Stimulated activated CD8-positive, alpha-beta memory T cell treated with anti-CD3 and anti-CD28 coated beads, Interleukin-4, amount 100 ng/mL, for 1 hour (primary cell): ENCODE measurements around the gene NR6A1.

Experiments used
- DNase-seq, 2 donors: peaks; one replicate each; pipeline ENCODE4 v3.0.0-alpha.2; 2020; ENCODE audit warnings: low read depth in 2 of 2, low spot score in 1 of 2

Gene NR6A1

GRCh38 chr9:124495126-124496074 is 275.7 kb downstream of the NR6A1 start:
- no peak for DNase-seq

DNA sequence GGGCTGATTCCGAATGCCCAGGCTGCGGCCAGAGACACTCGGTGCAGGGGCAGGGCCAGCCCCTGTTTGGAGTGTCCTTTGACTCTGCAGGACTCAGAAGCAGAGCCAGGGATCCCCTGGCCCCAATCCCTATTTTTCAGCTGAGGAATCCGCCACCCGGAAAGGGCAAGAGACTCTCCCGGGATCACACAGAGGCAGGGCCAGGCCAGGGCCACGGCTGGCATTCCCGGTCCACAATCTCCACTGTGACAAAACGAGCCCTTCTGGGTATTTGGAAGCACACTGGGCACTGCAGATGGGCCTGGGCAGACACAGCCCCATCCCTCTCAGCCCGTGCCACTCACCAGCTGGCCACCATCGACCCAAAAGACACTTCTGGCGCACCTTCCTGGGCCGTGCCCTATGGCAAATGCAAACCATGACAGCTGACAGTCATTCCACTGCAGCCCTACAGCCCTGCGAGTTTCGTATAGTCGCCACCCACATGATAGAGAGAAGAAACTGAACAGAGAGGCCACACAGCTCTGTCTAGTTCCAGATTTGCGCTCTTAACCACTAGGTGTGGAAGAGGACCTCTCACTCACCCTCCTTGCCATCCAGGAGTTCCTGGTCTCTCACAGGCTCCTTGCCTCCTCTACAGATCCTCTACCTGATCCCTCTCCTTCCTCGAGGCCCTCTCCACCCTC is 277.2 kb downstream of the NR6A1 start:
- DNase-seq, result no peak

GRCh38 chr9:124493218-124493617 is 277.9 kb downstream of the NR6A1 start:
- no peak for DNase-seq

DNA sequence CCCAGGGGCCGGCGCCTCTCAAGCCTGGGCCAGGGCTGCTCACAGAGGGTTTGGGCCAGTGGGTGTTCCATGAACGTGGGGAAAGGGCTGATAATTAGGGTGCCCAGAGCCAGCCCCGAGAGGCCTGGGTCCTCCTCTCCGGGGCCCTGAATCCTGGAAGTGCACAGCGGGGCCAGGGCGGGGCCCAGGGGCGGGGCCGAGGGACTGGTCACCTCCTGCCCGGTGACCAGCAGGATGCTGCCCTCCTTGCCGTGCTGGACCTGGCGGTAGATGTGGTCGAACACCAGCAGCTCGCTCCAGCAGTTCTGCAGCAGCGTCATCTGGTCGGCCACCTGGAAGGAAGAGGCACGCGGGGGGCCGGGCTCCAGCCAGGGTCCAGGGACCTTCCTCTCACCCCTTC is 278.3 kb downstream of the NR6A1 start:
- no peak for DNase-seq

DNA sequence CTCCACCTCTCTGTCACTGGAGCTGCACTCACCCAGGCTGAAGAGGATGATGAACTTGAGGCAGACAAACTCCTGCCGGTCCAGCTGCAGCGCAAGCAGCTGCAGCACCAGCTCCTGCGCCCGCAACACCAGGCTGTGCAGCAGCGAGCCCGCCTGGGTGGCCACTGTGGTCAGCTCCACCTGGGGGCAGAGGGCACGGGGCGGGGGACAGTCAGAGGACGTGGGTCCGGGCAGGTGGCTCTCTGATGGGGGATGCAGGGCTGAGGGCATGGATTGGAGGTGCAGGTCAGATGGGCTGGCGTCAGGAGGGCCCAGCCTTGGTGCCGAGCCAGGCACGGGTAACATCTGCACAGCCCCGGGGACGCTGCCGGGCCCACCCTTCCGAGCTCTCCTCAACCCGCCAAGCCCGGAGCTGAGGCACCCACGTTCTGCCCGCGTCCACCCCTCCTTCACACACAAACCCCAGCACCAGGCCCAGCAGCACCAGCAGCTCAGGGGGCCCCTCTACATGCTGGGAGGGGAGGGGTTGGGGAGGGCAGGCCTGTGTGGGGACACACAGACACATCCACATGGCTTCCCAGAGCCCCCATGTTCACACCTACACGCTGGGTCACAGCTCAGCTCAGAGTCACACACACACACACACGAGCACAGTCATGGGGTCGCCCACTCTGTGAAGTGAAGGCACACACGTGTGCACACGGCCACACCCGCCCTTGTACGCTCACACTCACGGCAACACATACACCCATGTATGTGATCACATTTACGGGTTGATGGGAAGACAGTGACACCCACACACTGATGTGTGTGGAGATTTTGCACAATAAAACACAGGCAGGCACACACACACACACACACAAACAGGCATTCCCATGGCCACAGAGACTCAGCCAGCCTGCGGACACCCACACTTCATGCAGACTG is 279.8 kb downstream of the NR6A1 start:
- DNase-seq, result no peak

- no peak for DNase-seq
Observed at GRCh38 chr9:124490004-124490403, 281.1 kb downstream of the NR6A1 start.

- DNase-seq, result no peak
Observed at GRCh38 chr9:124489222-124489621, 281.9 kb downstream of the NR6A1 start.

DNA sequence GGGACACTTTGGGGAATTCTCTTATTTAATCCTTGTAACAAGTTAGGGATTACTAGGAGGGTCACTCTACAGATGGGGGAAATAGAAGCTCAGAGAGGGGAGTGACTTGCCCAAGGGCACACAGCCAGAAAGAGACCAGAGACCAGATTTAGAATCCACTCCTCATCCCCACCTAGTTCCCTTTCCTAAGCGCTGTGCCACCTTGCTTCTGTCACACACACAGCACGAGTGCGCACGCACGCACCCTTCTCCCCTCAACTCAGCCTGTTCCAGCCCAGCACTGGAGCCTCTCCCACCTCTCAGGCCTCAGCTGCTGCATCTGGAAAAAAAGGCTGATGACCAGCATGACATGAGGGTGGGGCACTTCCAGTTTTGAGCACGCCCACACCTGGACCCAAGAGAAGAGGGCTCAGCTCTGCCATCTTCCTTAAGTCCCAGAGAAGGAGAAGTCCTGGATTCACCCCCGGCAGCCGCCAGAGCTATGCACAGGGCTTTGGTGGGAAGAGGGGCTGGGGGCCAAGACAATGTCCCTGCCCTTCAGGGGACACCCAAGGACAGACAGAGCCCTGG is 282.4 kb downstream of the NR6A1 start:
- no peak for DNase-seq

- no peak for DNase-seq
Observed at GRCh38 chr9:124487260-124488182, 283.6 kb downstream of the NR6A1 start.

GRCh38 chr9:124486778-124487259 is 284.3 kb downstream of the NR6A1 start:
- no peak for DNase-seq

- DNase-seq, result no peak
Observed at GRCh38 chr9:124485936-124486335, 285.2 kb downstream of the NR6A1 start.

DNA sequence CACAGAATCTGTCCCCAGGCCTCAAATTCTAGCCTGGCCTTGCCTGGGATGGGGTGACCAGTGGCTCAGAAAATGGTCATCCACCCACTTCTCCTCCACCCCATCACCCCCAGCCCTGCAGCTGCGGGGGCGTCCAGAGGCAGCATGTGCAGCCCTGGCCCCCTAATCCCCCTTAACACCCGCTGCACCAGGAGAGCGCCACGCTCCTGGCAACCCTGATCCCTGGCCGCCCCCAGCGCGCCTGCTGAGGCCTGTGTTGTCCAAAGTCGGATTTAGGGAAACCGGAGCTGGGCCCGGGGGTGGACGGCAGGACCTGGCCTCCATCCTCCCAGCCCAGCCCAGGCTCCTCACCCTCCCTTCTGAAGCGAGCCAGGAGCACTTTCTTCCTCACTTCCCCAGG is 285.9 kb downstream of the NR6A1 start:
- DNase-seq, result no peak

DNA sequence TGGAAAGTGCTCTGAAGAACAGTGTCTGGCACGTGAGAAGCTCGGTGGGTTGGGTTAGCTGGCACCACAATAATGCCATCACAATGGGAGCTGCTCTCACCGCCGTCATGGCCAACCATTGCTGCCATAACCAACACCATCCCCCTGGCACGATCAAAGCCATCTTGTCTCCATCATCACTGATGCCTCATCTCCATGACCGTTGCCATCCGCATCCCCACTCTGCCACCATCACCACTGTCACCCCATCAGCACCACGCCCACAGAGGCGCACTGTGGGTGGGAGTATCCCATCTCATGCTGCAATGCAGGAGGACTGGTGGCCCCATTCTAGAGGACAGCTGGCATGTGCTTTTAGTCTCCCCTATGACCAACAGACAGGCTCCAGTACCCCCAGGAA is 287.6 kb downstream of the NR6A1 start:
- DNase-seq, result no peak

GRCh38 chr9:124482431-124483031 is 288.6 kb downstream of the NR6A1 start:
- no peak for DNase-seq

DNA sequence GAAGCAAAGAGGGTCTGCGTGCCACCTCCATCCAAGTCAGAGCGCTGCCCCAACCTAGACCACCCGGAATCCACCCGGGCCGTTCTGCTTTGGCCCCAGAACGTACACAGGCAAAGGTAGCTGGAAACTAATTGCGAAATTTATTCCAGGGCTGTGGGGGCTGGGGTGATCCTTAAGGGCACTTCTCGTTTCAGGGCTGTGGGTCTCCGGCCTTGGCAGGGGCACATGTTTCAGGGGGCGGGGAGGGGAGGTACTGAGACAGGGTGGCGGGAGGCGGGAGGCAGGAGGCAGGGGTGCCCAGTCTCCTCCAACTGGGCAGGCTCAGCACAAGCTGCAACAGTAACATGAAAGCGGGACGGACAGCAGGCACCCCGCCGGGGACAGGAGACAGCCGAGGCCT is 290.0 kb downstream of the NR6A1 start:
- no peak for DNase-seq

DNA sequence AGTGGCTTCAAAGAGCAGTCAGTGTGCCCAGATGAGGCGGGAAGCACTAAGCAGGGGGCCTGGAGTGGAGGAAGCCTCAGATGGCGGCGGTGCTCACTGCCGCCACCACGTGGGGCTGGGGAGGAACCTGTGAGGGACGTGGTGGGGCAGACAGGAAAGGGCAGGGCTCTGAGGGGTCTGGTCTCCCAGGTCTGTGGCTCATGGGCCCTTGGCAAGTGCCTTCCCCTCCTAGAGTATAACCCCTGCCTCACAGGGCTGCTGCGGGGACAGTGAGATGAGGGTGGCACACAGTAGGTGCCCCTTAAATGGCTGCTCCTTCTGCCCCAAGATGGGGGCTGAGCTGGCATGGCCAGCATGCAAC is 290.5 kb downstream of the NR6A1 start:
- DNase-seq, result no peak

GRCh38 chr9:124479947-124480620 is 291.0 kb downstream of the NR6A1 start:
- no peak for DNase-seq

GRCh38 chr9:124479371-124479770 is 291.7 kb downstream of the NR6A1 start:
- DNase-seq, result no peak

DNA sequence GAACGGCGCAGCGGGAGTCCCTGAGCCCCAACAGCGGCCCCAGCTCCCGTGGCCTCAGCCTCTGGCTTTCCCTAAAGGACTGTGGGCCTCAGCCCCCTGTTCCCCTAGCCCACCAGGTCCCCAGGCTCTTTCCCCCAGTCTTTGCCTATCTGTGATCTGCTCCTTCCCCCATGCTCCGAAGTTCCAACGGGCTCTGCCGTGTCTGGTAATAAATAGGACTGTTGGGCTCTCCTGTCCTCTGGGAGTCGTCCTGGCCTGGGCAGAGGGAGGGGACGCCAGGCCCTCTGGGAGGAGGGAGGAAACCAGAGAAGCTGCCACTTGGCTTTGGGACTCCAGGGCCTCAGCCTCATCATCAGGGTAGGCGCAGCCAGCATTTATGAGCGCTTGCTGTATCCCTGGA is 292.8 kb downstream of the NR6A1 start:
- no peak for DNase-seq
